Measurements from ENCODE around the gene CCL13. TPM values are rescaled to one million over a fixed set of nuclear protein-coding genes. Genes with fewer than 3 reads are reported as not detected.

CCL13 gene
- total RNA-seq, 3 donors from 2014 or later: 1.9 to 6.5 (median 2.2) TPM

DNA sequence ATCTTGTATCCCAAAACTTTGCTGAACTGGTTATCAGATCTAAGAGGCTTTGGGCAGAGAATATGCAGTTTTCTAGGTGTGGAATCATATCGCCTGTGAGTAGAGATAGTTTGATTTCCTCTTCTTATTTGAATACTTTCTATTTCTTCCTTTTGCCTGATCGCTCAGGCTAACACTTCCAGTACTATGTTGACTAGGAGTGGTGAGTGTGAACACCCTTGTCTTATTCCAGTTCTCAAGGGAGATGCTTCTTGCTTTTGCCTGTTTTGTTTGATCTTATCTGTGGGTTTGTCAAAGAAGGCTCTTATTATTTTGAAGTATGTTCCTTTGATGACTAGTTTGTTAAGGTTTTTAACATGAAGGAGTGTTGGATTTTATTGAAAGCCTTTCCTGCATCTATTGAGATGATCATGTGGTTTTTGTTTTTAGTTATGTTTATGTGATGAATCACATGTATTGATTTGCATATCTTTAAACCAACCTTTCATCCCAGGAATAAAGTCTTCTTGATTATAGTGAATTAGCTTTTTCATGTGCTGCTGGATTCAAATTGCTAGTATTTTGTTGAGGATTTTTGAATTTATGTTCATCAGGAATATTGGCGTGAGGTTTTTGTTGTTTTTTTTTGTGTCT lies 17.0 kb upstream of the CCL13 start:
- DNase-seq (no peak), ATAC-seq (no peak)
- intact Hi-C loops (cut with DNase I, micrococcal nuclease): no loop called here
- Histone ChIP-seq H3K4me1 (ENCODE audit: low read depth) (no peaks in the 10 kb centered on the region), H3K9me3 (no peaks in the 10 kb centered on the region), H3K4me3 (no peak overlapping the region), H3K36me3 (ENCODE audit: low read depth) (no peaks in the 10 kb centered on the region)
- TF ChIP-seq, protein P1, sequence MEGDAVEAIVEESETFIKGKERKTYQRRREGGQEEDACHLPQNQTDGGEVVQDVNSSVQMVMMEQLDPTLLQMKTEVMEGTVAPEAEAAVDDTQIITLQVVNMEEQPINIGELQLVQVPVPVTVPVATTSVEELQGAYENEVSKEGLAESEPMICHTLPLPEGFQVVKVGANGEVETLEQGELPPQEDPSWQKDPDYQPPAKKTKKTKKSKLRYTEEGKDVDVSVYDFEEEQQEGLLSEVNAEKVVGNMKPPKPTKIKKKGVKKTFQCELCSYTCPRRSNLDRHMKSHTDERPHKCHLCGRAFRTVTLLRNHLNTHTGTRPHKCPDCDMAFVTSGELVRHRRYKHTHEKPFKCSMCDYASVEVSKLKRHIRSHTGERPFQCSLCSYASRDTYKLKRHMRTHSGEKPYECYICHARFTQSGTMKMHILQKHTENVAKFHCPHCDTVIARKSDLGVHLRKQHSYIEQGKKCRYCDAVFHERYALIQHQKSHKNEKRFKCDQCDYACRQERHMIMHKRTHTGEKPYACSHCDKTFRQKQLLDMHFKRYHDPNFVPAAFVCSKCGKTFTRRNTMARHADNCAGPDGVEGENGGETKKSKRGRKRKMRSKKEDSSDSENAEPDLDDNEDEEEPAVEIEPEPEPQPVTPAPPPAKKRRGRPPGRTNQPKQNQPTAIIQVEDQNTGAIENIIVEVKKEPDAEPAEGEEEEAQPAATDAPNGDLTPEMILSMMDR (IDR thresholded peaks at IDR 0.05): no peak

DNA sequence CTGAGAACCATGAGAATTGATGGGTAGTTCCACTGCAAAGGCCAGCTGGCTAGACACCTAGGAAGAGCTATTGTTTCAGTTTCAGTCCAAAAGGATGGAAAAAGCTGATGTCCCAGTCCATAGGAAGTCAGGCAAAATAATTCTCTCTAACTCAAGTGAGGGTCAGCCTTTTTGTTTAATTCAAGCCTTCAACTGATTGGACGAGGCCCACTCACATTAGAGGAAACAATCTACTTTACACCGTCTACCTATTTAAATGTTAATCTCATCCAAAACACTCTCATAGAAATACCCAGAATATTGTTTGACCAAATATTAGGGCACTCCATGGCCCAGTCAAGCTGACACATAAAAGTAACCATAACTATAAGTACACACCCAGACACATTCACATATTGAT lies 14.4 kb upstream of the CCL13 start:
- Histone ChIP-seq H3K9me3 (no peaks in the 10 kb centered on the region), H3K36me3 (ENCODE audit: low read depth) (no peaks in the 10 kb centered on the region), H3K4me3 (no peak overlapping the region), H3K4me1 (ENCODE audit: low read depth) (no peaks in the 10 kb centered on the region)
- intact Hi-C loops (cut with DNase I, micrococcal nuclease): no loop called here
- ATAC-seq (no peak), DNase-seq (no peak)
- TF ChIP-seq, protein P1 (IDR thresholded peaks at IDR 0.05): no peak

DNA sequence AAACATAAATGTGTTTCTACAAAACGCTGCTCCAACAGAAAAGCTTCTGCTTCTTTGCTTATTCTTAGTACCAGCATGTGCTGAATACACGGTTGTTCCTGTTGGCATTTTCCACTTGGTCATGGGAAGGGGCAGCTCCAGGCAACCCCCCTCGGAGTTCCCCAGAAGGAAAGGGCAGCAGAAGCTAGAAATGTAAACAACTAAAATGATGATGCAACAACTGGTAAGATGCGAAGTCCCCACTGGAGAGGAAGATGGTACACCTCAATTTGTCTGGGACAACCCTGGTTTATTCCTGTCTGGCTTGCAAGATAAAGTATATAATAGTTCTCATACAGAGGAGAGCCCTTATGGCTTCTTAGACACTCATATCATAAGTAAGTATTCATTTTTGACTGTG lies 9.2 kb upstream of the CCL13 start:
- Histone ChIP-seq H3K4me1 (ENCODE audit: low read depth) (no peaks in the 10 kb centered on the region), H3K36me3 (ENCODE audit: low read depth) (no peaks in the 10 kb centered on the region), H3K4me3 (no peak overlapping the region), H3K9me3 (no peaks in the 10 kb centered on the region)
- TF ChIP-seq, protein P1 (IDR thresholded peaks at IDR 0.05): no peak
- intact Hi-C loops (cut with DNase I, micrococcal nuclease): no loop called here
- no peak for DNase-seq
- ATAC-seq: no peak

DNA sequence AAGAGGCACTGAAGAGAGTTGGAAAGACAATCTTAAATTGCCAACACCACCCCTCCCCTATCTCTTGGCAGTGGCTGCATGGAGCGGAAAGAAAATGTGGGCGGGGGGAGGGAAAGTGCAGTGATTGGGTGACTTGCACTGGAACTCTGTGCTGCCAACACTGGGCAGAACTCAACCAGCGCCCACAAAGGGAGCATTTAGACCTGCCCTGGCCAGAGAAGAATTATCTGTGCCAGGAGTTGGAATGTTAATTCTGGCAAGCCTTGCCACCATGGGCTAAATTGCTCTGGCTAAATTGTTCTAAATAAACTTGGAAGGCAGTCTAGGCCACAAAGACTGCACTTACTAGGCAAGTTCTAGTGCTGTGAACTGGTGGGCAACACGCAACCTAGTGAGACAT lies 6.5 kb upstream of the CCL13 start:
- intact Hi-C loops (cut with DNase I, micrococcal nuclease): no loop called here
- TF ChIP-seq, protein P1 (IDR thresholded peaks at IDR 0.05): no peak
- Histone ChIP-seq H3K4me1 (ENCODE audit: low read depth) (no peaks in the 10 kb centered on the region), H3K36me3 (ENCODE audit: low read depth) (no peaks in the 10 kb centered on the region), H3K4me3 (no peak overlapping the region), H3K9me3 (no peaks in the 10 kb centered on the region)
- DNase-seq (no peak), ATAC-seq (no peak)

DNA sequence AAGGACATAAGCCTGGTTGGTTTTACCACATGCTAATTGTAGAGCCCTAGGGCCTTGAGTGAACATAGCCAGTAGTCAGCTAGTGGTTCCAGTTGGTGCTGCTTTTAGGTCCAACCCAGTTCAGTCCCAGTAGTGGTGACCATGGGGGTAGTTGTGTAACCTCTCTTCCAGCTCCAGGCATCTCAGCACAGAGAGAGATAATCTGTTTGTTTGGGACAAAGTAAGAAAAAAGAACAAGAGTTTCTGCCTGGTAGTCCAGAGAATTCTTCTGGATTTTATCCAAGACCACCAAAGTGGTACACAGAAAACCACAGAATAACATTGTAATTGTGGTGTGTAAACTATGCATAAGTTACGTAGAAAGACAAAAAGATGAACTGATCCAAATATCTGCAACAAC lies 5.2 kb upstream of the CCL13 start:
- ATAC-seq (no peak), DNase-seq (no peak)
- no peaks in the 10 kb centered on the region for H3K36me3 ChIP-seq (ENCODE audit: low read depth)
- intact Hi-C loops (cut with DNase I, micrococcal nuclease): no loop called here
- TF ChIP-seq, protein P1 (IDR thresholded peaks at IDR 0.05): no peak
- H3K4me3 ChIP-seq: no peak overlapping the region
- no peaks in the 10 kb centered on the region for H3K9me3 ChIP-seq
- H3K4me1 ChIP-seq (ENCODE audit: low read depth): no peaks in the 10 kb centered on the region

DNA sequence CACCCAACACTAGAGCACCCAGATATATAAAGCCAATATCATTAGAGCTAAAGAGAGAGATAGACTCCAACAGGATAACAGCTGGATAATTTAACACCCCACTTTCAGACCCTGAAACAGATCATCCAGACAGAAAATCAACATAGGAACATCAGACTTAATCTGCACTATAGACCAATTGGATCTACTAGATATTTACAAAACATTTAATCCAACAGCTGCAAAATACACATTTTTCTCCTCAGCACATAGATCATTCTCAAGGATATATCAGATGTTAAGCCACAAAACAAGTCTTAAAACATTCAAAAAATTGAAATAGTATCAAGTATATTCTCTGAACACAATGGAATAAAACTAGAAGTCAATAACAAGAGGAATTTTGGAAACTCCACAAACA lies 4.1 kb upstream of the CCL13 start:
- DNase-seq (no peak), ATAC-seq (no peak)
- intact Hi-C loops (cut with DNase I, micrococcal nuclease): no loop called here
- no peaks in the 10 kb centered on the region for H3K36me3 ChIP-seq (ENCODE audit: low read depth)
- H3K4me1 ChIP-seq (ENCODE audit: low read depth): no peaks in the 10 kb centered on the region
- H3K9me3 ChIP-seq: no peaks in the 10 kb centered on the region
- H3K4me3 ChIP-seq: no peak overlapping the region
- TF ChIP-seq, protein P1 (IDR thresholded peaks at IDR 0.05): no peak

Measured in mucosa of descending colon (tissue), 3 donors.